GM12873 (cell line): Measurements from ENCODE around the gene HSPA12A.

Experiments used
- TF ChIP-seq, protein P1 (sequence below): IDR thresholded peaks from 2 replicates; pipeline ENCODE4 v1.5.1; 2012; ENCODE audit warnings: low read depth, mild to moderate bottlenecking, moderate library complexity, low read length, control low read depth; ENCODE audit not compliant: insufficient read depth; ENCODE audit errors: missing control alignments

The HSPA12A gene

DNA sequence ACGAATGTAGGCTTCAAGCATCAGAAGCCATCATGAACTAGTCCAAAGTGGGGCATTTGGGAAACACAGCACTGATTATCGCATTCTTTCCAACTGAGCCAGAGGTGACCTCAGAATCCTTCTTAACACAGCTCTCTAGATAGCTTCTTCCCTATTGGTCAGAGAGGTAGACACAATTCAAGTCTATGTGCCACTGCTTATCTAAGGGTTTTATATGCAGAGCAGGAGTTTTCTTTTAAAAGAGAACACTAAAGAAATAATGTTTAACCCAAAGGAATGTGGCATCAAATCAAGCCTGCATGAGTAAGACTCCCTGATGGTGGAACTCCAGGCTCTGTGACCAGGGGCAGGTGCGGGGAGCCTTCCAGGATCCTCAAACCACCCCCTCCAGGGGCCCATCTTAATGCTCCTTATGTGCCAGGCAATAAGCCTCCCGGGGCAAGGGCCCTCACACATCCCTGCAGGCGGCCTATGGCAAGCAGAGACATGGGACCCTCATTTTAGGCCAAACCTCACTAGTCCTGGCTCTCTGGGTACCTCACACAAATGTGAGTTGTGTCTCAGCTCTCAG is 13.8 kb downstream of the HSPA12A start:
- TF ChIP-seq, protein P1, sequence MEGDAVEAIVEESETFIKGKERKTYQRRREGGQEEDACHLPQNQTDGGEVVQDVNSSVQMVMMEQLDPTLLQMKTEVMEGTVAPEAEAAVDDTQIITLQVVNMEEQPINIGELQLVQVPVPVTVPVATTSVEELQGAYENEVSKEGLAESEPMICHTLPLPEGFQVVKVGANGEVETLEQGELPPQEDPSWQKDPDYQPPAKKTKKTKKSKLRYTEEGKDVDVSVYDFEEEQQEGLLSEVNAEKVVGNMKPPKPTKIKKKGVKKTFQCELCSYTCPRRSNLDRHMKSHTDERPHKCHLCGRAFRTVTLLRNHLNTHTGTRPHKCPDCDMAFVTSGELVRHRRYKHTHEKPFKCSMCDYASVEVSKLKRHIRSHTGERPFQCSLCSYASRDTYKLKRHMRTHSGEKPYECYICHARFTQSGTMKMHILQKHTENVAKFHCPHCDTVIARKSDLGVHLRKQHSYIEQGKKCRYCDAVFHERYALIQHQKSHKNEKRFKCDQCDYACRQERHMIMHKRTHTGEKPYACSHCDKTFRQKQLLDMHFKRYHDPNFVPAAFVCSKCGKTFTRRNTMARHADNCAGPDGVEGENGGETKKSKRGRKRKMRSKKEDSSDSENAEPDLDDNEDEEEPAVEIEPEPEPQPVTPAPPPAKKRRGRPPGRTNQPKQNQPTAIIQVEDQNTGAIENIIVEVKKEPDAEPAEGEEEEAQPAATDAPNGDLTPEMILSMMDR = no peak

DNA sequence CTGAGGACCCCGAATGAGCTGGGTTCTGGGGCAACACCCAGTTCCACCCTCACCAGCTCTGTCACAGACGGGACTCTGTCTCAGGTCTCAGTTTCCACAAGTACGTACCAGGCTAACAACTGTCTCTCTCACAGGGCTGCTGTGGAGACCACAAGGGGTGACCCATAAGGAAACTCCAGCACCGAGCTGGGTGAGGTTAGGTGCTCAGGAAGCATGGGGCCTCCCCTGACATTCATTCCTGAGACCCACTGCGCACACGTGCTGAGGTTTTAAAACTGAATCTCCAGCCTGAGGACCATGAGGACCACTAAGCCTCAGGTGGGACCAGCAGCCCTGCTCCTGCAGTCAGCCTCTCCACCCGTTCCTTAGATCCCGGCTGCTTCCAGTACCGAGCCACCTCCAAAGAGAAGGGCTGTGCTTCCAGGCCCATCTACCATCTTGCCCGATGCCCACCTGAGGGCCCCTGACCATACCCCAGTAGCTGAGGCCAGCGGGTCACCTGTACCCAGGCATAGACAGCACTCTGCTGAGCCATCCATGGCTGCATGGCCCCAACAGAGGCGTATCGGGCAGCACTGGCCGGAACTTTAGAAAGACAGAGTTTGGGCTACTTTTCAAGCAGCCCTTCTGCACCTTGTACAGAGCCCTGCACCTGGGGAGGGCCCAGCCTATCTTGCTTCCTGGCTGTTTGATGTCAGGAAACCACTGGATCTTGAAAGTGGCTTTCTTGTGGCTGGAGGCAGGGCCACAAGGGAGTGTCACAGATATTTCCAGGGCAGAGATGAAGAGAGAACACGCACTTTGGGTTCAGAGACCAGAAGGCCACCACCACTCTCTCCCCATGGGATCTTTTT is 18.7 kb downstream of the HSPA12A start:
- TF ChIP-seq, protein P1 = no peak

DNA sequence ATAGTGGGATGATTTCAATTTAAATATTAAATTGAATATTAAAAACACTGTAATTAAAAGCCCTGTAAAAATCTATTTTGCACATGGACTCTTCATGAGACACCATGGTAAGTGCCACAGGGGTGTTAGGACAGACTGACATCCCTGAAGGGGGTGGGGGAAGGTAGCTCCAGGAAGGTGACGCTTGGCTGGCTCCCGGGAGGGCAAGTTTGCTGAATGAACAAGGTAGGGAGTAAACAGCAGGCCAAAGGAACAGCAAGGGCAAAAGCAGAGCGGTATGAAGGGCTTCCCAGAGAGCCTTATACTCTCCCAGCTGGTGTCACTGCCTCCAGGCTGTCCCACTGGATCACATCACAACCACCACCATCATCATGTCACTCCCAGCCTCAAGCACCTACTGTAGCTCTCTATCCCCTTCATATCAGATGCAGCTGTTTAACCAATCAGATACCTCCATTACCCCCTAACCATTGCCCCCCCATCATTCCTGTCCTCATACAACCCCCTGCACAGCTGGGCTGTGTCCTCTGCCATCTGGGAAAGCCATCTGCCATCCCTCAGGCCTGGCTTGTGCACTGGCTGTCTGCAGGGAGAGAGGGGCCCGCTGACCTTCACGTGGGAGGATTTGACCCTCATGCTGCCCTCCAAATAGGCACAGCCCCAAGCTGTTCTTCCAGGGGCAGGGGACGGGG is 19.5 kb downstream of the HSPA12A start:
- TF ChIP-seq, protein P1 = no peak

DNA sequence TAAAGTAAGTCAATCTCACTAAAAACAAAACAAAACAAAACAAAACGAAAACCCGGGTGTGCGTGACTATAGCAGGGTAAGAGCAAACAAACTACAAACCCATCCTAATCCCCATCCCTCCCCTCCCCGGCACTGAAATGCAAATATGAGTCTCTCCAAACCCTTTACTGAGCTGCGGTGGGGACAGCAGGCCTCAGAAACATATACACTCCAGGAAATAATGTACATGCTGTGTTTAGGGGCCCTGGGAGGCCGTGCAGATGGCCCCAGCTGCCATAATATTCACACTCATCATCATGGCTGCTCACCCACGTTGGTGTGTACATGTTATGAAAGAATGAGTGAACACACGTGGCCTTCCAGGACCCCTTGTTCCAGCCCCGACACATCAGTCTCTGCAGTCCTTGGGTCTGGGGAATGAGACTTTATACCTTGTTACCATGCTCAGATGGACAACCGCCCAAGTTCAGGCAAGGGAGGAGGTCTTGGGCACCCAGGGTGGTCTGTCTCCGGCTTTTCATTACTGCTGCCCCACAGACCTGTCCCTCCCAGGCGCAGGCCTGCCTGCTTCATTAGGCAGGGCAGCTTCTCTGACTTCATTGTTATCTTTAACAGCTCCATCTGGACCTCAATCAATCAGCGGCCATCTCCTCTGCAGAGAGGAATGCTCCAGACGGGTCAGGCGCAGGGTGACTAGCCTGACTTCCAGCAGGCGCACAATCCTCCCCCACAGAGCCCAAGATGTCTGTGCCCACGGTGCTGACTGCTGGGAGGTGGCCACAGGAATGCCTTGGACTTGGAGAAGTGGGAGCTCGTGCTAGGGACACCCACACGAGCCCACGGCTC is 20.6 kb downstream of the HSPA12A start:
- TF ChIP-seq, protein P1 = no peak

DNA sequence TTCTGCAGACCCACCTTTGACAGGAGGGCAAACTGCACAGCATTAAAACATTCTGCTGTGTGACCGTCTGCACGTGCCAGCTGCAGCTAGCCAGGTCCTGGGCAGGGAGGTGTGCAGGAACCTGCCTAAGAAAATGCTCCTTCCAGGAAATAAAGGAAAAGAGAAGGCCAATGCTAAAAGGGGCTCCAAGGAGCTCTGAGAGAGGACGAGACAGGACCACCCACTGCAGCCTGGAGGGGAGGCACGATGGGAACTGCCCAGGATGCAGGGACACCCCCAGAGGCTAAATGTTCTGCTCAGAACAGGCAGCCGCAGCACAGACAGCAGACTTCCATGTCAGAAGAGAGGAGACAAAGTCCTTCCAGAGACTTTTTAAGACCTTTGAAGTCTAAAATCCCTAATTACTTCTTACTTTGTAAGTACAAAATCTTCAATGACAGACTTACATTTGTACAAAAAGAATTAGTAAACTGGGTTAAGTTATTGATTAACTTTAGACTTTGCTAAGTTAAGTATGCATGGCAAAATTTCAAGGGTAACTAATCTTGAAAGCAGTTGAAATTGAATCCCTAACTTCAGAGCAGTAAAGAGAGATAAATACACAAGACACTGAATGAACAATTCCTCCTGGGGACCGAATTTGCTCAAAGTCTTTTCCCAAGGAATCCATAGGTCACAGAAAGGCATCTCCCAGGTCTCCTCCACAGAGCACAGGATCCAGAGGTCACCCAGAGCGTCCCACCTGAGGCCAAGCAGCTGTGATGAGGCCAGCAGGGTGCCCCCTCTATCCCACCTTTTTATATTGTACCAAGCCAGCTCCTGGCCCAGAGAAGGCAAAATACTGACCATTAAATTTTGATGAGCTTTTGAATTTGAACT is 21.5 kb downstream of the HSPA12A start:
- TF ChIP-seq, protein P1 = no peak

DNA sequence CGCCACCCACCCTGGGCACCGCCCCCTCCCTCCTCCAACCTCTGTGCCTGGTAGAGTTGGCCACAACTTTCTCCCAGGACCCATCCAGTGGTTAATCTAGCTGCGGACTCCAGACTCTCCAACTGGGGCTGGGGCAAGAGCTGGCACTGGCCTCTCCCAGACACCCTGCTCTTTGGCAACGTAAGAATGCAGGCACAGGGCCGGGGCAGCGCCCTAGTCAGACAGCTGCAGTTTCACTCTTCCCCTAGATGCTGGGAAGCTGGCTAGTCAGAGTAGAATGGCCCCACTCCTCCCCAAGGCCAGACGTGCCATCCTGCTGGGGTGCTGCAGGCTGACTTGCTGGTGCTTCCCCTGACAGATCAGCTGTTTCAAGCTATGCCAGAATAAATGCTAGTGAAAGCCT is 22.1 kb downstream of the HSPA12A start:
- TF ChIP-seq, protein P1 = no peak
